Activated CD8-positive, alpha-beta memory T cell treated with anti-CD3 and anti-CD28 coated beads for 48 hours (primary cell): ENCODE measurements around the gene CACNA1F.
"Not testable (repeated sequence)": the region's sequence is repeated elsewhere in the genome, so short reads cannot be mapped to it uniquely, and the experiment has no call there.

ENCODE experiments used
- DNase-seq, 3 experiments: peaks; one replicate each; pipeline ENCODE4 v3.0.0-alpha.2; 2020; ENCODE audit warnings: low read depth in 2 of 3, low spot score in 2 of 3

CACNA1F gene

DNA sequence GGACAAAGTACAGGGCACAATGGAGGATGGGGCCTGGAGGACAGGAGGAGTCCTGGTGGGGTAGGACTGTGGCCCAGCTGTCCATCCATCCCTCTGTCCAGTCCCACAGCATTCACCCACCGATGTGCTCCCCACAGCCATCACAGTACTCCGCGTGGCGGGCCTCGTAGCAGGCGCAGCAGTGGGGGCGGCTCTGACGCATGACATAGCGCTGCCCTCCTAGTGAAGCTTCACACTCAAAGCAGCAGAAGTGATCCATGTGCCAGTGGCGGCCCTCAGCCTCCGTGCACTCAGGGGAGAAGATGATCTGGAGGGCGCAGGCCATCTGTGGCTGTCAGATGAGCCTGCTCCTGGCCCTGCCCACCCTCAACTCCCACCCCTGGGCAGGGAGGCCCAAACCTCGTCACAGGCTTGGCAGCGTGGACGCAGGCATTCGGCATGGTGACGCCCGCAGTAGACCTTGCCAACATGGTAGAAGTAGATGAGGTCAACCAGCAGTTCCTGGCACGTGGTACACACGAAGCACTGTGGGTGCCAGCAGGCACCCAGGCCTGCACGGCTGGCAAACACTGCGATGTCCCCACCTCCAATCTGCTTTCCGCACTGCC, 55.2 kb downstream of the CACNA1F start:
- DNase-seq, result no peak

DNA sequence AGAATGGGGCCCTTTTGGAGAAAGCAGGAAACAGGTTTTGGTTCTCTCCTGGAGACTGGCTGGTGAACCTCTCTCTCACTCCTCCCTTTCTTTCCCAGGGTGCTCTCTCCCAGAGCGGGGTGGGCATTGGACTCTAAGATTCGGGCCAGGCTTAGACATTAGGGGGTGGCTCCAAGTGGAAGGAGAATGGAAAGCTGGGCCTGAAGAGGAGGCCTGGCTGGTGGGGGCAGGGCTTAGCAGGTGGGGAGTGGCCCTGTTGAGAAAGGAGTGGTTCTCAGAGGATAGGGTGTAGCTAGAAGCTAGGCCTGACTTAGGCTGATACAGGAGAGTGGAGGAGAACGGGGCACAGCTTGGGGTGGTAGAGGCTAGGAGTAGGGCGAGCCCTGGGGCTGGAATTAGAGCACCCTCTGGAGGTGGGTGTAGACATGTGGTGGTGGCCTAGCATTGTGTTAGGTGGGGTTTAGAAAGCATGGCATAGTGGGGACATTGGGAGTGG, 55.8 kb downstream of the CACNA1F start:
- DNase-seq, result no peak

DNA sequence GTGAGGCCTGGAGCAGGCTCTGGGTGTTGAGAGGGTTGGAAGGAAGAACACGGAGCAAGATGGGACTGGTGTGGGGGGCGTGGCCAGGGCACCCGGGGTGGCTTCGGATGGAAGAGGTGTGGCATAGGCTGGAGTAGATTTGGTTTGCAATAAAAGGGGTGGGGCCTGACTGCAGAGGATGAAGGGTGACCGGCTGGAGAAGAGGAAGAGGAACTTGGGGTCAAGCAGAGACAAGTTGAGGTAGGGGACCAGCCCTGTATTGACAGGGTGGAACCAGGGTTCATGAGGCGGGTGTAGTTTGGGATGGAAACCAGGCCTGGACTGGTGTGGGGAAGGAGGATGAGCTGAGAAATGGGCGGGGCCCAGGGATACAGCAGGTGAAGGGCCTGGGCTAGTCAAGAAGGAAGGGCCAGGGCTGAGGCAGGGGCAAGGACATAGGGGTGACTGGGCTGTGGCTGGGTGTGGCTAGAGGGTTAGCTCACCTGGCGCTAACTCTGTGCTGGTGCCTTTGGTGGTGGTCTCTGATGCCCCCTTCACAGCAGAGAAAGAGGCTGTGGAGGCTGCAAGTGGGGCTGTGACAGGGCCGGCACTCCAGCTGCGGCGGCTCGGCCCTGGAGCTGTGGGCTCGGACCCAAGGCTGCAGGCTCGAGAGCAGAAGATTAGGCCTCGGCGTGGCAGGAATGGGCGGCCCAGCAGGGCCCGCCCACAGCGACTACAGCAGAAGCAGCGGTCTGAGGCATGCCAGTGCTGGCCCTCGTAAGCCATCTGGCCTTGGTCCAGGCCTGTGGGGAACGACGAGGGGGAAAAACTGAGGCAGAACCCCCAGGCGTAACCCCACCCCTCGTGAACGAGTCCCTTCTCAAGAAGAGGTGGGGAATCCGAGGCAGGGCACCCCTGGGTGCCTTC, 56.5 kb downstream of the CACNA1F start:
- no peak for DNase-seq

DNA sequence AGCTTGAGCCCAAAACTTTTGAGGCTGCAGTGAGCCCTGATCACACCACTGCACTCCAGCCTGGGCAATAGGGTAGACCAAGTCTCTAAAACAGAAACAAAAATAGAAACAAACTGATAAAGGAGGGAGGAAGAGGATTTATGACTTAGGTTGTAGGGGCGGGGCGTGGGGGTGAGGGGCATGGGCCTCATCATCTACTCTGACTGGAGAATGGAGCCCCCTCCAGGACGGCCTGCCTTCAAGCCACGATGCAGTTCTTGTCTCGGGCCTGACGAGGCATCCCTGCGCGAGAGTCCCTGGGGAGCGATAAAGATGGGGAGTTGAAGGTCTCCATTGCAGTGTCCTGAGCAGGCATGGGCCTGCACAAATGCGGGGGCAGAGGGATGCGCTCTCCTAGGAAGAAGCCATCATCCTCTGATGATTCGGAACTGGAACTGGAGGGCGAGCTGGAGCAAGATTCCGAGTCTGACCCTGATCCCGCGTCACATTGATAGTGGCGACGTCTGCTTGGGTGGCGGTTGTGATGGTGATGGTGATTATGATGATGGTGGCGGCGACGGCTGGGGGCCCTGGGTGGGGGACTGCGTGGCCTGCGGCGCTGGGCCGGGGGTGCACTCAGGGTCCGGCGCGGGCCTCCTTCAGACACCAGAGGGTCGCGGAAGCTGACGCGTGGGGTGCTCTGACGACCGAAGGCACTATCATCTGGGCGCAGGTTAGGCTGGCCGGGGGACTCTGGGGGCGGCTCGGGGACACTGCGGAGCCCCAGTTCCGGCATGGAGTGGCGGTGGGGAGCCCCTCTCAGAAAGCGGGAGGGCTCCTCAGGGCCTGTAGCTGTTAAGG, 57.5 kb downstream of the CACNA1F start:
- no peak for DNase-seq

DNA sequence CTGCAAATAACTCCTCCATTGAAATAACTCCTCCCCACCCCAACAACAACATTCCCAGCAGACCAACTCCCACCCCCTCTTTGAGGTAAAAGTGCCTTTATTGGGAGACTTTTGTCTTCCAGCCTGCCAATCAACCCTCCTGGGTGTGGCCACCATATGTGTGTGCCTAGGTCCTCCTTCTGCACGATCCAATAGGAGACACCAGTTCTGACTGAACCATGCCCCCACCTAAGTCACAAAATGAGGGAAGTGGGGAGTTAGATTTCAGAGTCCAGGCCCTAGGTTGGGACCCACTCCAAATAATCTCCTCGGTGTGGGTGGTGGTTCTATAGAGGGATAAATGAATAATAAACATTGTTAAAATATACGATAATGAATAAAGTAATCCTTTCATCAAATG, 58.4 kb downstream of the CACNA1F start:
- DNase-seq, result no peak

DNA sequence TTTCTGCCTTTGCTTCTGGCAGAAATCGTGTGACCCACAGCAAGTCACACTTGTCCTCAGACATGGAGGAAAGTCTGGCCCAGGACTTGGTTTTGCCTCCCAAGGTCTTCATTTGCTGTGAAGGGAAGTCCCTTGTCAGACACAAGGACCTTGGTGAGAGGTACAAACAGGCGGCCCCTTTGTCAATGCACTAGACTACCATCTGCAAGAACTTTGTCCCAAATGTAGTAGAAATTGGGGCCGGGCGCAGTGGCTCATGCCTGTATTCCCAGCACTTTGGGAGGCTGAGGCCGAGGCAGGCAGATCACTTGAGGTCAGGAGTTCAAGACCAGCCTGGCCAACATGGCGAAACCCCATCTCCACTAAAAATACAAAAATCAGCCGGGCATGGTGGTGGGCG, 59.6 kb downstream of the CACNA1F start:
- DNase-seq, result not testable (repeated sequence)

DNA sequence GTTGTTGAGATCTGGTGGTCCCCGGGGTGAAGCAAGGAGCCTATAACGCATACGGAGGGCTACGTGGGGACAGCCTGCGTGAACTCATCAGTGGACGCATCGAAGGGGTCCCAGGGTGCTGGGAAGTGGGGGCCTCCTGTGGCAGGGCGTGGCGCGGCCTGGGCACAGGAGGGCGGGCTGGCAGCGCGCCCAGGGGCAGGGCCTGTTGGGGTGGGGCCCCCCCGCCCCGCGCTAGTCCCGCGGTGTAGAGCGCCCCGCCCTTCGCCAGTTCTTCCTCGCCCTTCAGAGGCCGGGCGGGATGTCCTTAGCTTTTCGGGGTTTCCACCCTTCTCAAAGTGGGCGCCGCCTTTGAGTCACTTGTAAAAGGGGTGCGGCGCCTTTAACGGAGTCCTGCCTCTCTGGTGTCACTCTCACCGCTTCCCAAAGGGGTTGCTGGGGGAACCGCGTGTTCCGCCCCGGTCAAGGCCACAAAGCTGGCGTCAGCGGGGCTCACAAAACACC, 60.8 kb downstream of the CACNA1F start:
- peak in 1 of 3 experiments; percentile 53 for DNase-seq

DNA sequence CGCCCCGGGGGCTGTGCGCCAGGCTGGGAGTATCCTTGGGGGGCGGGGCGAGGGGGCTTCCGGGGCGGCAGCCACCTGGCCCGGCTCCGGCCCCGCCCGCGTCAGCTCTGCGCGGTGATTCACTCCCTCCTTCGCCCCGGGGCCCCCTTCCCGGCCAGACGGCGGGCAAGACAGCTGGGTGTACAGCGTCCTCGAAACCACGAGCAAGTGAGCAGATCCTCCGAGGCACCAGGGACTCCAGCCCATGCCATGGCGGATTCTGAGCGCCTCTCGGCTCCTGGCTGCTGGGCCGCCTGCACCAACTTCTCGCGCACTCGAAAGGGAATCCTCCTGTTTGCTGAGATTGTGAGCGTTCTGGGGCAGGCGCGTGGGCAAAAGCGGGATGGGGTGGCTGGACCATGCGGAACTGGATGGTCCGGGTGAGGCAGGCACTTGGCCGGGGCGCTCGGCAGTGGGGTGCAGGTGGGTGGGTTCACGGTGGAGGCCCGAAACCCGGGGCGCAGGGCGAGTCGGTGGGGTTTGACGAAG, 61.3 kb downstream of the CACNA1F start, which contains the start of gene PLP2:
Gene PLP2 (plus strand): TSS at position 147 of the 528 bp plus-strand sequence. CDS start 103 bp downstream, at position 250.
- DNase-seq, result peak; percentile 37 to 50 (median 37)

DNA sequence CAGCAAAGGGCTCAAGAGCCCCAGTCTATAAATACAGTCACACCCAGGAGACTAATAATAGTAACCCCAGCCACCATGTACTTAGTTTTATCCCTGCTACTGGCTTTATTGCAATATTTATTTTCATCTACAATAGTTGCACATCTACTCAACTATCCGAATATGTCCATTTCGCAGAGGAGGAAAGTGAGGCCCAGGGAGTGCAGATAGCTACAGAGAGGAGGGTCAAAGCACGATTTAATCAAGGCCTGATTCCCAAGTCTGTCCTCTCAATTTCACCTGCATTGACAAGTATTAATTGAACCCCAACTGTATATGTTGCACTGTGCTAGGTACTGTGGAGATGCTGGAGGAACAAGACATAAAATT, 65.4 kb downstream of the CACNA1F start:
- no peak for DNase-seq

DNA sequence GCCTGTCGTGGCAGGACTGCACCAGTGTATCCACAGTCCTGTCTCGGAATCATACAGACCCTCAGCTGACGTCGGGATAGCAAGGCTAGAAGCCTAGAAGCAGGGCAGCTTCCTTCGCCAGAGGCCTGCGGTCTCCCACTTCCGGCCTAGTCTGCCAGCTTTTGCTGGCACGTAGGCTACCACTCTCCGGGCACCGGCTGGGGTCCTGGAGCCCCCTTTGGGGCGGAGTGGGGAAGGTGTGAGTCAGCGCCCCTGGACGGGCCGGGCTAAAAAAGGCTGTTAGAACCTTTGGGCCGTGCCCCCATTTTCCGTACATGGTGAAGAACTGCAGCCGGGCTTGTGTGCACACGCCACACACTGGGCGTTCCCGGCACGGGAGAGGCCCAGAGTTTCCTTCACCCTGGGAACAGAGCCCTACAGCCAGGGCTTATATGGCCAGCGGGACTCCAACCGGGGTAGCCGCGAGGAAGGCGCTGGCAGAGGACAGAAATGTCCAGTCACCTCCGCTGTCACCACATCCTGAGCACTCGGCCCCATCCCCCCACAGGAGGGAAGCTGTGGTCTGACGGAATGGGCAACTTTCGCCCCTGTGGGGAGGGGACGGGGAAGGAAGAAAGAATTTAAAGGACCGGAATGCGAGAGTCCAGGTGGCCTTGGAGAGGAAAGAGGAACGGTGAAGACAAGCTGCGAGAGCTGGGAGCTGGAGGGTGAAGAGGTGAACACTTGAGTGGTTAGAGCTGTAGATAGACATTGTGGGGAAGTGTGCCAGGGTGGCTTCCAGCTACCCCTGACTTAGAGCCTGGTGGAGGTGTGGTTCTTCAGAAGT, 66.0 kb downstream of the CACNA1F start:
- DNase-seq, result peak; percentile 31 to 49 (median 34)

DNA sequence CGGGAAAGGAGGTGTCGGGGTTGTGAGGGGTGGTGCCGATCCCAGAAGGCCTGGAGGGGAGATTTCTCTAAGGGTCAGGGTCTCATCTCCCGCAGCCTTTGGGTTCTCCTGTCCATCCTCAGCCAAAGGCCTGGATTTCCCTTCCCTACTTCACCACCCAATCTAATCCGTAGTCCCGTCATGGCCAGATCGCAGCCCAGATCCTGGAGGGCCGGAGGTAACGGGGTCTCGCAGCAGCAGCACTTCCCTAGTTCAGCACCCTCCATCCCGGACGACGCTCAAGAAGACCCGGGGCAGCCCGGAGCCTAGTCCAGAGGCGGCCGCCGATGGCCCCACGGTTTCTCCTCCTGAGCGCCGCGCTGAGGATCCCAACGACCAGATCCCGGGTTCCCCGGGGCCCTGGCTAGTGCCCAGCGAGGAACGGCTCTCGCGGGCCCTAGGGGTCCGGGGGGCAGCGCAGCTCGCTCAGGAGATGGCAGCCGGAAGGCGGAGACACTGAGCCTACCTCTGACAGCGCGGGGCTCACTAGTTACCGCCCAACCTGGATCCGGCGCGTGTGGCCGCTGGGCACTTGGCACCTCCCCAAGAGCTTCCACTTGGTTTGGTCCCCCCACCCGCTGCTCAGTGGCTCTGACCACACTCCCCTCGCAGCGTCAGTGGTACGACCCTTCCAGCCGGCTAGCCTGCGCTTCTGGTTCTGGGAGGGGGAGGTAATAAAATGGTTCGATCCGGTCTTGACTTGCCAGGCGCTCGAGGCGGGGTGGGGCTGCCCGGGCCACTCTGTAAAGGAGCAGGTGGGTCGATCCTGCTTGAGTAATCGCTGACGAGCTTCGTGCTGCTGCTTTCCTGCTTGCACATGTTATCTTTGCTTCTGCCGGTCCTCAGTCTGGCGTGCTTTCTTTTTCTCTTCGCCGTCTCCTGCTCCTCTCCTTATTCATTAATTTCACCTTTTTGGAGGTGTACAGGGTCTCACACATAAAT, 66.9 kb downstream of the CACNA1F start:
- DNase-seq, result peak in 1 of 3 experiments; percentile 32

DNA sequence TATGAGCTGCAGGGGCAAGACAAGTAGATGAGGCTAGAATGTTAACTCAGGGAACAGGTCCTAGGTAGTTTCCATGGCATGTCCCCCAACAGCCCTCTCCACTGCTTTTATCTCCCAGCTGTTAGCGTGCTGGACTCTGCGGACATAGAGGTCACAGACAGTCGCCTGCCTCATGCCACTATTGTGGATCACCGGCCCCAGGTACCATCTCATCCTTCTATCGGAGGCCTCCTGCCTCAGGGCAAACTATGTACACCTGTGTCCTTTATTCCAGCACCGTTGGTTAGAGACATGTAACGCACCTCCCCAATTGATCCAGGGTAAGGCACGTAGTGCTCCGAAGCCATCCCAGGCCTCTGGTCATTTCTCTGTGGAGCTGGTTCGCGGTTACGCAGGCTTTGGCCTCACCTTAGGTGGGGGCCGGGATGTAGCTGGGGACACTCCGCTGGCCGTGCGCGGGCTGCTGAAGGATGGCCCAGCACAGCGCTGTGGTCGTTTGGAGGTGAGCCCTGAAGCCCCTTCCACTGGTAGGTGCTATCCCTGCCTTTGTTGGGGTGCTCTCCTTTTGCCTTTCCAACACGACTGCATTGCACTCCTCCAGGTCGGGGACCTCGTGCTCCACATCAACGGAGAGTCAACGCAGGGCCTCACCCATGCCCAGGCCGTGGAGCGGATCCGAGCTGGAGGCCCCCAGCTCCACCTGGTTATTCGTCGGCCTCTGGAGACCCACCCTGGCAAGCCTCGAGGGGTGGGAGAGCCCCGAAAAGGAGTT, 68.4 kb downstream of the CACNA1F start:
- DNase-seq, result no peak

DNA sequence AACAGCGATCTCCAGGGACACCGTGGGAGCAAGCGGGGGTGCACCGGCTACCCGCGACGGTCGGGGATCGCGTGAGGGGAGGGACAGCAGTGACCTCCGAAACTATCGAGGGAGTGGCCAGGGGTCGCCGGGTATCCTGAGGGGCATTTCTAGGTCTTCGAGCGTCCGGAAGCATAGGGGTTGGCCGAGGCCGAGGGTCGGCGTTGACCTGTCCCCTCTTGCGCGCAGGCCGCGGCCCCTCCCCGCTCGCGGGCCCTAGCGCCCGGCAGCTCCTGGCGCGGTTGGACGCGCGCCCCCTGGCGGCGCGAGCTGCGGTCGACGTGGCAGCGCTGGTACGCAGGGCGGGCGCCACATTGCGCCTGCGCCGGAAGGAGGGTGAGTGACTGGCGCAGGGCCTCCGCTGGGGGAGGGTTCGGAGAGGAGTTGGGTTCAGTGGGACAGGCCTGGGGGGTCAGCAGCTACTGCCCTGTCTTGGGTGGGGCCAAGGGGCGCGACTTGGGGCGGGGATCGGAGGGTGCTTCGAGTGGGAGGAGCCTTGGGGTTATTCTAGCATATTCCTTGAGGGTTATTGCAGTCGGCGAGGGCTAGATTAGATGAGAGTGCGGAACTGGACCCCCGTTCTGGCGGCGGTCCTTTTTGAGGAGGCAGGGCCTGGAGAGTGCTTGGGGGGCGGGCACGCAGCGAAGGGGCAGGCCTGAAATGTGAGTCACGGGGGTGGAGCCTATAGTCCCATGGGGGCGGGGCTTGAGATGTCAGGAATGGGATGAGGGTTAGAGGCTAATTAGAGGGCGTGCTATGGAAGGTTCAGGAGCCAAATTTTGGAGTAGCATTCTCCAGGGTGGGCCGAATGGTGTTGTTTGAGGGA, 69.4 kb downstream of the CACNA1F start:
- peak in 1 of 3 experiments; percentile 47 for DNase-seq

DNA sequence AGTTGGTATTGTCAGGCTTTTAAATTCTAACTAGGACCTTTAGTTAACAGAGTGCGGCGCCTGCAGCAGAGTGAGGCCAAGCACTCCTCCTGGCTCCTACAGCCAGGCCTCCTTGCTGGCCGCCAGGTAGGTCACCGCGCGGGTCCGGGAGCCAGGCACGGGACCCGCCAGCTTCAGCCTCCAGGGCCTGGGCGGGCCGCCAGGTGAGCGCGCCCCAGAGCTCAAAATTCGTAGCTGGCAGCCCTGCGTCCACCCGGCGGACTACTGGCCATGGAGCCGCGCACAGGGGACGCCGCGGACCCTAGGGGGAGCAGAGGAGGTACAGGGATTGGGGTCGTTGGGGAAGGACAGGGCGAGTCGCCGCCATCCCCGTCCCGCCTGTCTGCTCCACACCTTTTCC, 70.5 kb downstream of the CACNA1F start, which contains the start of gene MAGIX:
Gene MAGIX (plus strand): TSS at position 139 of the 400 bp plus-strand sequence. CDS start 132 bp downstream, at position 271.
- no peak for DNase-seq

DNA sequence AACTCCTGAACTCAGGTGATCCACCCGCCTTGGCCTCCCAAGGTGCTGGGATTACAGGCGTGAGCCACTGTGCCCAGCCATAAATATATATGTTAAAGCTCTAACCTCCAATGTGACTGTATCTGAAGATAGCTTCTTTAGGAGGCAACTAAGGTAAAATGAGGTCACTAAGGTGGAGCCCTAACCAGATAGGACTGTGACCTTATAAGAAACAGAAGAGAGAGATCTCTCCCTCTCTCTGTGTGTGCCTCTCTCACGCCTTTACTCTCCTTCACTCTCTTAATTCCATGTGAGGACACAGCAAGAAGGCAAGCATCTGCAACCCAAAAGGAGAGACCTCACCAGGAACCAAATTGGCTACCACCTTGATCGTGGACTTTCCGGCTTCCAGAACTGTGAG, 71.5 kb downstream of the CACNA1F start:
- DNase-seq, result no peak

DNA sequence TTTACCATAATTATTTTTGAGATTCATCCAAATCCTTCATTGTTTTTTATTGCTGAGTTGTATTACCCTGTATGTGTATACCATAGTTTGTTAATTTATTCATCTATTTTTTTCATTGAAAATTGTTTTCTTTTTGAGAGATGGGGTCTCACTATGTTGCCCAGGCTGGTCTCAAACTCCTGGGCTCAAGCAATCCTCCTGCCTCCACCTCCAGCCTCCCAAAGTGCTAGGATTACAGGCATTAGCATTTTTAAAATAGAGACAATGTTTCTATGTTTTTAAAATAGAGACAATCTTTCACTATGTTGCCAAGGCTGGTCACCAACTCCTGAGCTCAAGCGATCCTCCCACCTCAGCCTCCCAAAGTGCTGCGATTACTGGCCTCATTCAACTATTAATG, 72.2 kb downstream of the CACNA1F start:
- no peak for DNase-seq

DNA sequence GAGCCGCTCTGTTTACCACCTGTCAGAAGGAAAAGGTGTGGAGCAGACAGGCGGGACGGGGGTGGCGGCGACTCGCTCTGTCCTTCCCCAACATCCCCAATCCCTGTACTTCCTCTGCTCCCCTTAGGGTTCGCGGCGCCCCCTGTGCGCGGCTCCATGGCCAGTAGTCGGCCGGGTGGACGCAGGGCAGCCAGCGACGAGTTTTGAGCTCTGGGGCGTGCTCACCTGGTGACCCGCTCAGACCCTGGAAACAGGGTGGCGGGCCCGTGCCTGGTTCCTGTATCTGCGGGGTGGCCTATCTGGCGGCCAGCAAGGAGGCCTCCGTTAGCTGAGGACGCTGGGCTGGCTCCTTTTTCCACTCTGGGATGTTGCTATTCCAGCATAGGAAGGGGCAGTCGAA, 75.9 kb downstream of the CACNA1F start:
- no peak for DNase-seq
